Neuronal stem cell (in vitro differentiated cells): Measurements from ENCODE around the gene ZFAND5.
A peak's percentile ranks its signal among the peaks of the same experiment; 100 is the strongest.

Experiments
- DNase-seq: peaks from one replicate; pipeline ENCODE4 v3.0.0-alpha.2; 2013; ENCODE audit warnings: low spot score
- H2AFZ ChIP-seq: one replicate; pipeline ENCODE4 v1.6.1; 2013; ENCODE audit warnings: mild to moderate bottlenecking, low read length, inconsistent platforms
- H2AK5ac ChIP-seq: 2 replicates; pipeline ENCODE4 v1.6.1; 2013; ENCODE audit warnings: low read depth, mild to moderate bottlenecking, inconsistent platforms, low read length, moderate library complexity, mixed read lengths
- H2BK120ac ChIP-seq: 2 replicates; pipeline ENCODE4 v1.6.1; 2013; ENCODE audit warnings: low read depth, mild to moderate bottlenecking, inconsistent platforms, low read length, moderate library complexity, mixed read lengths
- H2BK12ac ChIP-seq: one replicate; pipeline ENCODE4 v1.6.1; 2013; ENCODE audit warnings: low read length, inconsistent platforms
- H2BK15ac ChIP-seq: 2 replicates; pipeline ENCODE4 v1.6.1; 2013; ENCODE audit warnings: mild to moderate bottlenecking, low read length, inconsistent platforms, mixed read lengths
- H2BK5ac ChIP-seq: one replicate; pipeline ENCODE4 v1.6.1; 2013; ENCODE audit warnings: inconsistent platforms, mild to moderate bottlenecking, low read length, moderate library complexity
- H3K14ac ChIP-seq: one replicate; pipeline ENCODE4 v1.6.1; 2013; ENCODE audit warnings: low read length, inconsistent platforms
- H3K18ac ChIP-seq: 2 replicates; pipeline ENCODE4 v1.6.1; 2013; ENCODE audit warnings: low read length, inconsistent platforms
- H3K23ac ChIP-seq: 2 replicates; pipeline ENCODE4 v1.6.1; 2013; ENCODE audit warnings: low read depth, mild to moderate bottlenecking, mixed read lengths, low read length, inconsistent platforms; ENCODE audit not compliant: poor library complexity
- H3K27ac ChIP-seq: replicated peaks from 3 replicates; pipeline ENCODE4 v1.5.1; 2013; ENCODE audit warnings: low read length, inconsistent platforms
- H3K27me3 ChIP-seq, 3 experiments: 2 replicates each; pipeline ENCODE4 v1.6.1; 2013; ENCODE audit warnings: low read length in 3 of 3, mild to moderate bottlenecking in 2 of 3, inconsistent platforms in 1 of 3, low read depth in 1 of 3, mixed read lengths in 1 of 3, moderate library complexity in 1 of 3; ENCODE audit not compliant: control insufficient read depth in 3 of 3, insufficient read depth in 3 of 3
- H3K36me3 ChIP-seq, 2 donors: replicated peaks in 1 of 2; 2 replicates each; pipeline ENCODE4 v1.6.1; 2013; ENCODE audit warnings: low read length in 2 of 2; ENCODE audit not compliant: control insufficient read depth in 2 of 2, insufficient read depth in 2 of 2
- H3K4ac ChIP-seq: 2 replicates; pipeline ENCODE4 v1.6.1; 2013; ENCODE audit warnings: inconsistent platforms, mild to moderate bottlenecking, low read length, moderate library complexity
- H3K4me1 ChIP-seq, 2 donors: 1 replicate in 1 of 2; 2 replicates in 1 of 2; pipeline ENCODE4 v1.6.1; 2013; ENCODE audit warnings: low read length in 2 of 2, low read depth in 1 of 2; ENCODE audit not compliant: control insufficient read depth in 2 of 2, insufficient read depth in 1 of 2
- H3K4me2 ChIP-seq: one replicate; pipeline ENCODE4 v1.6.1; 2013; ENCODE audit warnings: mild to moderate bottlenecking, low read length, inconsistent platforms; ENCODE audit not compliant: insufficient read depth, poor library complexity, severe bottlenecking
- H3K4me3 ChIP-seq, 2 donors: 2 replicates each; pipeline ENCODE4 v1.5.1; 2013; ENCODE audit warnings: low read length in 2 of 2, mild to moderate bottlenecking in 2 of 2, inconsistent platforms in 1 of 2, moderate library complexity in 1 of 2
- H3K79me1 ChIP-seq: one replicate; pipeline ENCODE4 v1.6.1; 2013; ENCODE audit warnings: low read depth, mild to moderate bottlenecking, inconsistent platforms, low read length, moderate library complexity
- H3K9ac ChIP-seq: one replicate; pipeline ENCODE4 v1.6.1; 2013; ENCODE audit warnings: mild to moderate bottlenecking, low read depth, low read length, inconsistent platforms; ENCODE audit not compliant: poor library complexity
- H3K9me3 ChIP-seq, 2 donors: replicated peaks in 1 of 2; 2 replicates each; pipeline versions ENCODE3 to v1.6.1; 2013; ENCODE audit warnings: low read length in 2 of 2, mild to moderate bottlenecking in 2 of 2, inconsistent platforms in 1 of 2, low read depth in 1 of 2, mixed read lengths in 1 of 2, moderate library complexity in 1 of 2; ENCODE audit not compliant: control insufficient read depth in 2 of 2, insufficient read depth in 1 of 2
- H4K8ac ChIP-seq: one replicate; pipeline ENCODE4 v1.6.1; 2013; ENCODE audit warnings: low read depth, mild to moderate bottlenecking, inconsistent platforms, low read length, moderate library complexity
- H4K91ac ChIP-seq: one replicate; pipeline ENCODE4 v1.6.1; 2013; ENCODE audit warnings: low read length, low read depth, mild to moderate bottlenecking, inconsistent platforms; ENCODE audit not compliant: poor library complexity
- whole genome bisulfite sequencing, 2 donors: extraction: QIAGEN DNeasy Blood & Tissue Kit; methylation state at CpG; one replicate each; pipeline ENCODE4 v1.1.7; 2013; ENCODE audit warnings: missing lambda C conversion rate in 2 of 2, mixed read lengths in 1 of 2; ENCODE audit not compliant: insufficient read length in 2 of 2, insufficient replicate concordance in 1 of 2; ENCODE audit errors: extremely low coverage in 2 of 2; 5-methylcytosine and 5-hydroxymethylcytosine counted together

The ZFAND5 gene

GRCh38 chr9:72309364-72310133 is 55.5 kb downstream of the ZFAND5 start:
- no peak overlapping the region for H3K9ac ChIP-seq
- H2BK15ac ChIP-seq: no peak overlapping the region
- DNase-seq: no peak
- no peaks in the 10 kb centered on the region for H3K4me1 ChIP-seq
- no peak overlapping the region for H4K8ac ChIP-seq
- no peak overlapping the region for H3K23ac ChIP-seq
- H3K18ac ChIP-seq: no peak overlapping the region
- no peak overlapping the region for H4K91ac ChIP-seq
- no peak overlapping the region for H3K4me3 ChIP-seq
- H2AFZ ChIP-seq: no peak overlapping the region
- H3K14ac ChIP-seq: no peak overlapping the region
- no peaks in the 10 kb centered on the region for H3K27me3 ChIP-seq
- H3K4me2 ChIP-seq: no peak overlapping the region
- no peak overlapping the region for H2BK5ac ChIP-seq
- no CpG with 5 or more reads among the region's 4 CpGs for WGBS, 2 donors
- no peak overlapping the region for H2AK5ac ChIP-seq
- no peaks in the 10 kb centered on the region for H3K36me3 ChIP-seq
- no peaks in the 10 kb centered on the region for H3K79me1 ChIP-seq
- no peaks in the 10 kb centered on the region for H3K9me3 ChIP-seq
- no peak overlapping the region for H3K27ac ChIP-seq
- no peak overlapping the region for H2BK12ac ChIP-seq
- H3K4ac ChIP-seq: no peak overlapping the region
- no peak overlapping the region for H2BK120ac ChIP-seq

GRCh38 chr9:72306761-72307160 is 58.2 kb downstream of the ZFAND5 start:
- H3K4me1 ChIP-seq: no peaks in the 10 kb centered on the region

GRCh38 chr9:72305707-72306106 is 59.3 kb downstream of the ZFAND5 start:
- no peak overlapping the region for H3K23ac ChIP-seq
- H2AFZ ChIP-seq: no peak overlapping the region
- H4K91ac ChIP-seq: no peak overlapping the region
- H3K9ac ChIP-seq: no peak overlapping the region
- no peak overlapping the region for H3K14ac ChIP-seq
- H3K4me3 ChIP-seq: no peak overlapping the region
- H3K4me1 ChIP-seq: no peaks in the 10 kb centered on the region
- H2AK5ac ChIP-seq: no peak overlapping the region
- no peak overlapping the region for H2BK12ac ChIP-seq
- DNase-seq: no peak
- WGBS, 2 donors: no CpG with 5 or more reads among the region's 3 CpGs
- H3K36me3 ChIP-seq: no peaks in the 10 kb centered on the region
- peaks cover 0 to under 1% of the 10 kb centered on the region in 2 donors for H3K9me3 ChIP-seq
- H3K4ac ChIP-seq: no peak overlapping the region
- no peak overlapping the region for H3K4me2 ChIP-seq
- H2BK15ac ChIP-seq: no peak overlapping the region
- no peak overlapping the region for H4K8ac ChIP-seq
- H3K79me1 ChIP-seq: no peaks in the 10 kb centered on the region
- H3K27me3 ChIP-seq: no peaks in the 10 kb centered on the region
- no peak overlapping the region for H2BK120ac ChIP-seq
- H2BK5ac ChIP-seq: no peak overlapping the region
- no peak overlapping the region for H3K27ac ChIP-seq
- H3K18ac ChIP-seq: no peak overlapping the region

More at GRCh38 chr9:72306761-72307160, 58.2 kb downstream of the ZFAND5 start:
- Histone ChIP-seq H2AK5ac (no peak overlapping the region), H2BK15ac (no peak overlapping the region), H3K18ac (no peak overlapping the region), H3K9me3 (no peaks in the 10 kb centered on the region), H4K8ac (no peak overlapping the region), H2AFZ (no peak overlapping the region), H2BK5ac (no peak overlapping the region), H3K23ac (no peak overlapping the region), H4K91ac (no peak overlapping the region), H3K27ac (no peak overlapping the region), H3K27me3 (no peaks in the 10 kb centered on the region), H3K14ac (no peak overlapping the region), H2BK12ac (no peak overlapping the region), H3K9ac (no peak overlapping the region), H3K36me3 (no peaks in the 10 kb centered on the region), H3K4me3 (no peak overlapping the region), H3K4me2 (no peak overlapping the region), H3K79me1 (no peaks in the 10 kb centered on the region), H2BK120ac (no peak overlapping the region), H3K4ac (no peak overlapping the region)
- no peak for DNase-seq
- no CpG with 5 or more reads among the region's 1 CpG for WGBS, 2 donors

GRCh38 chr9:72305102-72305546 is 59.9 kb downstream of the ZFAND5 start:
- Histone ChIP-seq H4K91ac (no peak overlapping the region), H2AK5ac (no peak overlapping the region), H2BK5ac (no peak overlapping the region), H3K23ac (no peak overlapping the region), H3K4me2 (no peak overlapping the region), H2BK120ac (no peak overlapping the region), H4K8ac (no peak overlapping the region), H3K27me3 (no peaks in the 10 kb centered on the region), H2BK15ac (no peak overlapping the region), H2AFZ (peak overlapping the region; percentile 52), H3K9me3 (peaks cover 0 to 2% of the 10 kb centered on the region in 2 donors), H3K27ac (no peak overlapping the region), H3K4me1 (no peaks in the 10 kb centered on the region), H3K18ac (no peak overlapping the region), H3K4ac (no peak overlapping the region), H3K14ac (no peak overlapping the region), H3K36me3 (no peaks in the 10 kb centered on the region), H3K4me3 (no peak overlapping the region), H3K79me1 (no peaks in the 10 kb centered on the region), H2BK12ac (no peak overlapping the region), H3K9ac (no peak overlapping the region)
- DNase-seq: peak; percentile 26
- no CpG with 5 or more reads among the region's 8 CpGs for WGBS, 2 donors
